ENCODE data around the gene RALGPS1.

RALGPS1 gene

GRCh38 chr9:127130661-127131538 is 216.3 kb downstream of the RALGPS1 start:
- CTCF ChIA-PET: interaction anchor here (0.6 kb wide), 1 partner anchor 10 kb away, joined by 3 read pairs; no protein-coding TSS in a partner anchor
- POLR2A ChIA-PET: no interaction called here
- TF ChIP-seq ARNT (IDR thresholded peaks at IDR 0.05) (no peak), FOXM1 (IDR thresholded peaks at IDR 0.05; ENCODE audit: borderline replicate concordance) (no peak), NFRKB (IDR thresholded peaks at IDR 0.05) (no peak), LEF1 (IDR thresholded peaks at IDR 0.05; ENCODE audit: borderline replicate concordance) (no peak), FOXA1 (IDR thresholded peaks at IDR 0.05) (no peak), SP1 (IDR thresholded peaks at IDR 0.05) (no peak), CTBP1 (IDR thresholded peaks at IDR 0.05; ENCODE audit: borderline replicate concordance) (no peak), SUZ12 (IDR thresholded peaks at IDR 0.05) (no peak), HDGF (IDR thresholded peaks at IDR 0.05; ENCODE audit: borderline replicate concordance) (no peak), TARDBP (IDR thresholded peaks at IDR 0.05) (no peak), ZNF384 (IDR thresholded peaks at IDR 0.05) (no peak)

GRCh38 chr9:127131871-127132270 is 217.3 kb downstream of the RALGPS1 start:
- POLR2A ChIA-PET: no interaction called here
- TF ChIP-seq NFRKB (IDR thresholded peaks at IDR 0.05): no peak
- no peak for TF ChIP-seq SP1 (IDR thresholded peaks at IDR 0.05)
- no peak for TF ChIP-seq ZNF384 (IDR thresholded peaks at IDR 0.05)
- no peak for TF ChIP-seq TARDBP (IDR thresholded peaks at IDR 0.05)
- TF ChIP-seq ARNT (IDR thresholded peaks at IDR 0.05): no peak
- no peak for TF ChIP-seq HDGF (IDR thresholded peaks at IDR 0.05; ENCODE audit: borderline replicate concordance)
- TF ChIP-seq SUZ12 (IDR thresholded peaks at IDR 0.05): no peak
- TF ChIP-seq L3MBTL2 (conservative IDR thresholded peaks at IDR 0.05): no peak
- no peak for TF ChIP-seq FOXA1 (IDR thresholded peaks at IDR 0.05)
- no peak for TF ChIP-seq ELF4 (IDR thresholded peaks at IDR 0.05)
- no peak for TF ChIP-seq CTBP1 (IDR thresholded peaks at IDR 0.05; ENCODE audit: borderline replicate concordance)
- TF ChIP-seq BHLHE40 (IDR thresholded peaks at IDR 0.05; ENCODE audit: borderline replicate concordance): no peak
- CTCF ChIA-PET: interaction anchor here (0.6 kb wide), 1 partner anchor 9 kb away, joined by 3 read pairs; no protein-coding TSS in a partner anchor
- no peak for DNase-seq (ENCODE audit: extremely low spot score)

More at GRCh38 chr9:127130661-127131538, 216.3 kb downstream of the RALGPS1 start:
- no peak for DNase-seq (ENCODE audit: extremely low spot score)

- TF ChIP-seq FOXK2 (IDR thresholded peaks at IDR 0.05): no peak
- TF ChIP-seq FOXA1 (IDR thresholded peaks at IDR 0.05): no peak
- TF ChIP-seq LEF1 (IDR thresholded peaks at IDR 0.05; ENCODE audit: borderline replicate concordance): no peak
- TF ChIP-seq ELF4 (IDR thresholded peaks at IDR 0.05): no peak
- TF ChIP-seq NFRKB (IDR thresholded peaks at IDR 0.05): no peak
- no peak for TF ChIP-seq SUZ12 (IDR thresholded peaks at IDR 0.05)
- TF ChIP-seq TARDBP (IDR thresholded peaks at IDR 0.05): no peak
- no peak for TF ChIP-seq ZNF384 (IDR thresholded peaks at IDR 0.05)
- ChIA-PET POLR2A (no interaction called here), CTCF (no interaction called here)
- DNase-seq (ENCODE audit: extremely low spot score): no peak
Measured at GRCh38 chr9:127132375-127132774, 217.8 kb downstream of the RALGPS1 start.

- TF ChIP-seq HDGF (IDR thresholded peaks at IDR 0.05; ENCODE audit: borderline replicate concordance) (no peak), FOXM1 (IDR thresholded peaks at IDR 0.05; ENCODE audit: borderline replicate concordance) (no peak), L3MBTL2 (conservative IDR thresholded peaks at IDR 0.05) (no peak), SP1 (IDR thresholded peaks at IDR 0.05) (no peak), ELF4 (IDR thresholded peaks at IDR 0.05) (no peak), NFRKB (IDR thresholded peaks at IDR 0.05) (no peak), PKNOX1 (IDR thresholded peaks at IDR 0.05) (no peak), CTBP1 (IDR thresholded peaks at IDR 0.05; ENCODE audit: borderline replicate concordance) (no peak), ZNF384 (IDR thresholded peaks at IDR 0.05) (no peak), SUZ12 (IDR thresholded peaks at IDR 0.05) (no peak), FOXK2 (IDR thresholded peaks at IDR 0.05) (no peak), TARDBP (IDR thresholded peaks at IDR 0.05) (no peak), LEF1 (IDR thresholded peaks at IDR 0.05; ENCODE audit: borderline replicate concordance) (no peak), BHLHE40 (IDR thresholded peaks at IDR 0.05; ENCODE audit: borderline replicate concordance) (no peak), ARNT (IDR thresholded peaks at IDR 0.05) (no peak), FOXA1 (IDR thresholded peaks at IDR 0.05) (no peak)
- DNase-seq (ENCODE audit: extremely low spot score): no peak
- POLR2A ChIA-PET: no interaction called here
- CTCF ChIA-PET: no interaction called here
Measured at GRCh38 chr9:127132921-127133647, 218.5 kb downstream of the RALGPS1 start.

- DNase-seq (ENCODE audit: extremely low spot score): no peak
- TF ChIP-seq BHLHE40 (IDR thresholded peaks at IDR 0.05; ENCODE audit: borderline replicate concordance) (no peak), ZNF384 (IDR thresholded peaks at IDR 0.05) (no peak), LEF1 (IDR thresholded peaks at IDR 0.05; ENCODE audit: borderline replicate concordance) (no peak), SP1 (IDR thresholded peaks at IDR 0.05) (no peak), L3MBTL2 (conservative IDR thresholded peaks at IDR 0.05) (no peak), ELF4 (IDR thresholded peaks at IDR 0.05) (no peak), SUZ12 (IDR thresholded peaks at IDR 0.05) (no peak), CTBP1 (IDR thresholded peaks at IDR 0.05; ENCODE audit: borderline replicate concordance) (no peak)
- ChIA-PET CTCF (no interaction called here), POLR2A (no interaction called here)
Measured at GRCh38 chr9:127133739-127134167, 219.2 kb downstream of the RALGPS1 start.

- ChIA-PET CTCF (no interaction called here), POLR2A (no interaction called here)
- TF ChIP-seq TARDBP (IDR thresholded peaks at IDR 0.05) (no peak), FOXM1 (IDR thresholded peaks at IDR 0.05; ENCODE audit: borderline replicate concordance) (no peak), L3MBTL2 (conservative IDR thresholded peaks at IDR 0.05) (no peak), BHLHE40 (IDR thresholded peaks at IDR 0.05; ENCODE audit: borderline replicate concordance) (no peak), CTBP1 (IDR thresholded peaks at IDR 0.05; ENCODE audit: borderline replicate concordance) (no peak), ZNF384 (IDR thresholded peaks at IDR 0.05) (no peak), SP1 (IDR thresholded peaks at IDR 0.05) (no peak), HDGF (IDR thresholded peaks at IDR 0.05; ENCODE audit: borderline replicate concordance) (no peak), SUZ12 (IDR thresholded peaks at IDR 0.05) (no peak), NFRKB (IDR thresholded peaks at IDR 0.05) (no peak), LEF1 (IDR thresholded peaks at IDR 0.05; ENCODE audit: borderline replicate concordance) (no peak), FOXK2 (IDR thresholded peaks at IDR 0.05) (no peak), ARNT (IDR thresholded peaks at IDR 0.05) (no peak), PKNOX1 (IDR thresholded peaks at IDR 0.05) (no peak), FOXA1 (IDR thresholded peaks at IDR 0.05) (no peak), ELF4 (IDR thresholded peaks at IDR 0.05) (no peak)
- DNase-seq (ENCODE audit: extremely low spot score): no peak
Measured at GRCh38 chr9:127135056-127135745, 220.6 kb downstream of the RALGPS1 start.

Measured in HEK293T (cell line).